Loucy (cell line): ENCODE data around the gene ITPKB.

Experiments used
- H2AFZ ChIP-seq: fragments of 200-600 bp; sonication (generic); 2 replicates; pipeline ENCODE4 v1.6.0; 2016; ENCODE audit warnings: antibody characterized with exemption, mild to moderate bottlenecking, low read length, moderate library complexity
- H3F3A ChIP-seq: fragments of 200-600 bp; 2 replicates; pipeline ENCODE4 v1.6.0; 2016; ENCODE audit warnings: antibody characterized with exemption, low read depth, mild to moderate bottlenecking
- H3K27me3 ChIP-seq: fragments of 200-600 bp; sonication (generic); 2 replicates; pipeline ENCODE4 v1.6.1; 2014; ENCODE audit warnings: low read length, mild to moderate bottlenecking; ENCODE audit not compliant: insufficient read depth, poor library complexity, severe bottlenecking
- H3K36me3 ChIP-seq: fragments of 200-600 bp; sonication (generic); 2 replicates; pipeline ENCODE4 v1.6.1; 2016; ENCODE audit warnings: low read length; ENCODE audit not compliant: insufficient read depth
- H3K4me1 ChIP-seq: fragments of 200-600 bp; sonication (generic); 2 replicates; pipeline ENCODE4 v1.5.1; 2014; ENCODE audit warnings: low read length, mild to moderate bottlenecking; ENCODE audit not compliant: insufficient read depth, poor library complexity, severe bottlenecking
- H3K4me2 ChIP-seq: fragments of 200-600 bp; sonication (generic); 2 replicates; pipeline ENCODE4 v1.6.0; 2014; ENCODE audit warnings: antibody characterized with exemption, low read length, low read depth, mild to moderate bottlenecking; ENCODE audit not compliant: poor library complexity, severe bottlenecking
- H3K4me3 ChIP-seq: fragments of 200-600 bp; sonication (generic); 2 replicates; pipeline ENCODE4 v1.5.1; 2014; ENCODE audit warnings: low read length, mild to moderate bottlenecking, mixed read lengths; ENCODE audit not compliant: poor library complexity, severe bottlenecking
- H3K79me2 ChIP-seq: fragments of 200-600 bp; sonication (generic); 2 replicates; pipeline ENCODE4 v1.6.1; 2014; ENCODE audit warnings: low read length; ENCODE audit not compliant: insufficient read depth
- H3K9ac ChIP-seq: fragments of 200-600 bp; sonication (generic); 2 replicates; pipeline ENCODE4 v1.6.0; 2014; ENCODE audit warnings: mild to moderate bottlenecking, low read depth, low read length, moderate library complexity; ENCODE audit not compliant: poor library complexity, severe bottlenecking
- H3K9me2 ChIP-seq: fragments of 200-600 bp; sonication (generic); replicated peaks from 2 replicates; pipeline ENCODE4 v1.6.1; 2016; ENCODE audit warnings: low read depth, low read length, mixed read lengths
- H3K9me3 ChIP-seq: fragments of 200-600 bp; sonication (generic); 2 replicates; pipeline ENCODE4 v1.6.1; 2014; ENCODE audit warnings: mild to moderate bottlenecking, antibody characterized with exemption, low read length, low read depth; ENCODE audit not compliant: insufficient read depth
- H4K20me1 ChIP-seq: fragments of 200-600 bp; sonication (generic); 2 replicates; pipeline ENCODE4 v1.6.0; 2014; ENCODE audit warnings: antibody characterized with exemption, low read length, mild to moderate bottlenecking; ENCODE audit not compliant: insufficient read depth, poor library complexity, severe bottlenecking
- EZH2phosphoT487 ChIP-seq: fragments of 200-600 bp; IDR thresholded peaks from 2 replicates; pipeline ENCODE4 v1.6.1; 2018; ENCODE audit warnings: antibody characterized with exemption, mild to moderate bottlenecking, moderate library complexity, borderline replicate concordance
- TF ChIP-seq, protein P1 (sequence below): fragments of 200-600 bp; sonication (generic); conservative IDR thresholded peaks from 2 replicates; pipeline ENCODE4 v1.5.1; 2014; ENCODE audit warnings: mild to moderate bottlenecking, antibody characterized with exemption, low read length

ITPKB gene

GRCh38 chr1:226630592-226630991, 108.5 kb downstream of the ITPKB start:
- peaks cover 32% of the 10 kb centered on the region; the same call in 1 of the 2 replicates for H3K36me3 ChIP-seq
- no peak overlapping the region for H2AFZ ChIP-seq
- no peak overlapping the region for H3K9ac ChIP-seq
- H3K4me3 ChIP-seq = no peak overlapping the region
- H3F3A ChIP-seq = no peaks in the 10 kb centered on the region
- no peak for TF ChIP-seq EZH2phosphoT487
- TF ChIP-seq, protein P1, sequence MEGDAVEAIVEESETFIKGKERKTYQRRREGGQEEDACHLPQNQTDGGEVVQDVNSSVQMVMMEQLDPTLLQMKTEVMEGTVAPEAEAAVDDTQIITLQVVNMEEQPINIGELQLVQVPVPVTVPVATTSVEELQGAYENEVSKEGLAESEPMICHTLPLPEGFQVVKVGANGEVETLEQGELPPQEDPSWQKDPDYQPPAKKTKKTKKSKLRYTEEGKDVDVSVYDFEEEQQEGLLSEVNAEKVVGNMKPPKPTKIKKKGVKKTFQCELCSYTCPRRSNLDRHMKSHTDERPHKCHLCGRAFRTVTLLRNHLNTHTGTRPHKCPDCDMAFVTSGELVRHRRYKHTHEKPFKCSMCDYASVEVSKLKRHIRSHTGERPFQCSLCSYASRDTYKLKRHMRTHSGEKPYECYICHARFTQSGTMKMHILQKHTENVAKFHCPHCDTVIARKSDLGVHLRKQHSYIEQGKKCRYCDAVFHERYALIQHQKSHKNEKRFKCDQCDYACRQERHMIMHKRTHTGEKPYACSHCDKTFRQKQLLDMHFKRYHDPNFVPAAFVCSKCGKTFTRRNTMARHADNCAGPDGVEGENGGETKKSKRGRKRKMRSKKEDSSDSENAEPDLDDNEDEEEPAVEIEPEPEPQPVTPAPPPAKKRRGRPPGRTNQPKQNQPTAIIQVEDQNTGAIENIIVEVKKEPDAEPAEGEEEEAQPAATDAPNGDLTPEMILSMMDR = no peak
- no peaks in the 10 kb centered on the region for H3K79me2 ChIP-seq
- H3K27me3 ChIP-seq = no peaks in the 10 kb centered on the region
- H3K4me1 ChIP-seq = peaks cover 2% of the 10 kb centered on the region
- H3K9me2 ChIP-seq = no peaks in the 10 kb centered on the region
- H3K4me2 ChIP-seq = no peak overlapping the region
- H3K9me3 ChIP-seq = no peaks in the 10 kb centered on the region
- H4K20me1 ChIP-seq = no peaks in the 10 kb centered on the region

GRCh38 chr1:226629896-226630550, 109.1 kb downstream of the ITPKB start:
- Histone ChIP-seq H2AFZ (no peak overlapping the region), H3K27me3 (no peaks in the 10 kb centered on the region), H3K9ac (no peak overlapping the region), H3F3A (no peaks in the 10 kb centered on the region), H3K36me3 (peaks cover 30% of the 10 kb centered on the region; the same call in 1 of the 2 replicates), H3K4me3 (no peak overlapping the region), H3K4me2 (no peak overlapping the region), H3K9me3 (no peaks in the 10 kb centered on the region), H3K79me2 (no peaks in the 10 kb centered on the region), H3K9me2 (no peaks in the 10 kb centered on the region), H3K4me1 (peaks cover 2% of the 10 kb centered on the region), H4K20me1 (no peaks in the 10 kb centered on the region)
- no peak for TF ChIP-seq EZH2phosphoT487
- TF ChIP-seq, protein P1 = no peak

DNA sequence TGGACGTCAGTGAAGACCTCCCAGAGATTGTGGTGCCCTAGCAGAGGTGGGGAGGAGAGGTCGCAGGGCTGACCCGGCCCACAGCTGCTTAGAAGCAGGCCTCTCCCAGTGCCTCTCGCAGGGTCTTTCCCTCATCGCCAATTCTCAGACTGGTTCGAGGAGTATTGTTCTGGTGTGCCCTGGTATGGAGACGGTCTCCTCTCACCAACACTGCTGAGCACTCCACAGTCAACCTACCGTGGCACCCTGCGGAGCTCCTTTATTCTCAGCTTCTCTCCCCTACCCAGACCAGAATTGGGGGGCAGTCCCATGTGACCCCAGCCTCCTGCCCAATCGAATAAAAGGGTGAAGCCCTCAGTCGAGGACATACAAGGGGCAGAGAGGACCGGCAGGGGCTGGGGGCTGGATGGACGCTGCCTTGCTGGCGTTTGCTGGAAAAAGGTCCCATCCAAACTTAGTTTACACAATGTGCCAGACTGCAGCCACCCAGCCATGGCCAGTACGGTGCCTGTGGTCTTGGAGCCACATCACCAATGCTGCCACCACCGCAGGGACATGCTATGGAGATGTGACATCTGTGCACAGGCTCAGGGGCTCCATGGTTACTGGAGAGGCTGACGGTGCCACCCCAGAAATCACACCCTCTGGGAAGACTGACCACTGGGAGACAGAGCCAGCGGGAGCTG, 109.7 kb downstream of the ITPKB start:
- H3K36me3 ChIP-seq = peaks cover 24% of the 10 kb centered on the region; the same call in 1 of the 2 replicates
- no peaks in the 10 kb centered on the region for H3K9me3 ChIP-seq

More for the DNA sequence above, 109.7 kb downstream of the ITPKB start:
- no peak overlapping the region for H2AFZ ChIP-seq
- H3K4me1 ChIP-seq = peaks cover 2% of the 10 kb centered on the region
- H3K4me2 ChIP-seq = no peak overlapping the region
- no peaks in the 10 kb centered on the region for H4K20me1 ChIP-seq
- H3K4me3 ChIP-seq = no peak overlapping the region
- no peaks in the 10 kb centered on the region for H3F3A ChIP-seq
- TF ChIP-seq, protein P1 = no peak
- no peak for TF ChIP-seq EZH2phosphoT487
- no peaks in the 10 kb centered on the region for H3K79me2 ChIP-seq
- no peaks in the 10 kb centered on the region for H3K27me3 ChIP-seq
- no peak overlapping the region for H3K9ac ChIP-seq
- H3K9me2 ChIP-seq = no peaks in the 10 kb centered on the region
